GM10847 (cell line): Measurements from ENCODE around the gene CFAP251.

Experiments
- POLR2A ChIP-seq: IDR thresholded peaks from 2 replicates; pipeline ENCODE4 v1.6.1; 2011; ENCODE audit not compliant: insufficient read length; ENCODE audit errors: extremely low read depth

Gene CFAP251

DNA sequence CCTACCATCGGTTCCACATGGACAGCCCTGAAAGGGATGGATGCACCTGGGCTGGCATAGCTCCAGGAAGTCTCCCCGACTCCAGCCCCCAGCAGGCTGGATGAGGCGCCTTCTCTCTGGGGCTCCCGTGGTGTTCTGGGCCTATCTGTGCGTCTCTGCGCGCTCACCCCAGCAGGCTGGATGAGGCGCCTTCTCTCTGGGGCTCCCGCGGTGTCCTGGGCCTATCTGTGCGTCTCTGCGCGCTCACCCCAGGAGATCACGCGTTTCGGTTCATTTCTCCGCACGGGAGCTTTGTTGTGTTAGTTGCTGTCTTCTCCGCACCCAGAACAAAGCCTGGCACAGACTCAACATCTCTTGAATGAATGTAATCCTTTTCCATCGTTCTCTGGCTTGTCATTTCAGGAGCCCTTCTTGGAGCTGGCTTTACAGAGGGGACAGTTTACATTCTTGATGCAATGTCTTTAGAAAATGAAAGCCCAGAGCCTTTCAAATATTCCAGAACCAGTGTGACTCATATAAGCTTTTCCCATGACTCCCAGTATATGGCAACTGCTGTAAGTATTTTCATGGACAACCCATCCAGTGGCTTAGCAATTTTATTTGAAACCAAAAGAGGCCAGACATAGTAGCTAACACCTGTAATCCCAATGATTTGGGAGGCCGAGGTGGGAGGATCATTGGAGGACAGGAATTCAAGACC, 40.3 kb downstream of the CFAP251 start:
- no peak for TF ChIP-seq POLR2A

DNA sequence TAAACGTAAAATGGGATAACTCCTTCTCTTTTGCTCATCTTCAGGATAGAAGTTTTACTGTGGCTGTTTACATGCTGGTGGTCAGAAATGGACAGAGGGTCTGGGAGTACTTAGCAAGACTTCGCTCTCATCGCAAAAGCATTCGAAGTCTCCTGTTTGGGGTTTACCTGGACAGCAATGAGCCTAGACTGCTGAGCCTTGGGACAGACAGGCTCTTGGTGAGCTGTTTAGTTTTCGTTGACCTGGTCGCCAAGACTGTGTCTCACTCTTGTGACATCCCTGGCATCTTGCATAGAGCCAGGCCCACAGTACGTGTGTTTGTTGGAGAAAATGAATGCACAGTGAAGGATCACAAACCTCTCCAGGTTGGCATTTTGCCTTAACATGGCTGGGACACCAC, 42.1 kb downstream of the CFAP251 start:
- no peak for TF ChIP-seq POLR2A

GRCh38 chr12:121961195-121961879, 42.9 kb downstream of the CFAP251 start:
- no peak for TF ChIP-seq POLR2A

DNA sequence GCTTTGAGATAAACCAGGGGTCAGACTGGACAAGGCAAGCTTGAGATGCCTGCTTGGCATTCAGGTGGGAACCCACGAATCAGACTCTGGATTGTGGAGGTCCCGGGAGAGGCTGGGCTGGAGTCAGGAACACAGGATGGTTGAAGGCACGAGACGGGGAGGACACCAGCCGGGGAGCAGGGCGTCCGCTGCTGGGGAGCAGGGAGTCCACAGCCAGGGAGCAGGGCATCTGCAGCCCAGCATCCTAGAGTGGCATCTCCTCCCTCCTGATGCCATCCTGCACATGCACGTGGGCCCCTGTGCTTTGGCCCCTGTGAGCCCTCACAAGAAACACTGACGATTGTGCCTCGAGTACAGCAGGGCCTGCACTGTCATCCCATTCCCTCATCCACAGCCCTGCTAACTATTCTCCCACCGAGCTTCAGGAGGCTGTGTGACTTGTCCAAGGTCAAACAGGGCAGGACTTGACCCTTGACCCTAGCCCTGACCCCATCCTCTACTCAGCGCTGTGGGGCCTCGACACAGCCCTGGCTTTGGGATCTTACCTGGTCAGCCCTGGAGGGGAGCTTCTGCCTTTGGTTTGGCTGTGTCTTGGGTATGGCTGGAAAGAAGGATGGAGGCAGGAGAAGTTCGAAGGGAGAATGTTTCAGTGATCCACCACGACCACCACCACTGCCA, 45.1 kb downstream of the CFAP251 start:
- no peak for TF ChIP-seq POLR2A

DNA sequence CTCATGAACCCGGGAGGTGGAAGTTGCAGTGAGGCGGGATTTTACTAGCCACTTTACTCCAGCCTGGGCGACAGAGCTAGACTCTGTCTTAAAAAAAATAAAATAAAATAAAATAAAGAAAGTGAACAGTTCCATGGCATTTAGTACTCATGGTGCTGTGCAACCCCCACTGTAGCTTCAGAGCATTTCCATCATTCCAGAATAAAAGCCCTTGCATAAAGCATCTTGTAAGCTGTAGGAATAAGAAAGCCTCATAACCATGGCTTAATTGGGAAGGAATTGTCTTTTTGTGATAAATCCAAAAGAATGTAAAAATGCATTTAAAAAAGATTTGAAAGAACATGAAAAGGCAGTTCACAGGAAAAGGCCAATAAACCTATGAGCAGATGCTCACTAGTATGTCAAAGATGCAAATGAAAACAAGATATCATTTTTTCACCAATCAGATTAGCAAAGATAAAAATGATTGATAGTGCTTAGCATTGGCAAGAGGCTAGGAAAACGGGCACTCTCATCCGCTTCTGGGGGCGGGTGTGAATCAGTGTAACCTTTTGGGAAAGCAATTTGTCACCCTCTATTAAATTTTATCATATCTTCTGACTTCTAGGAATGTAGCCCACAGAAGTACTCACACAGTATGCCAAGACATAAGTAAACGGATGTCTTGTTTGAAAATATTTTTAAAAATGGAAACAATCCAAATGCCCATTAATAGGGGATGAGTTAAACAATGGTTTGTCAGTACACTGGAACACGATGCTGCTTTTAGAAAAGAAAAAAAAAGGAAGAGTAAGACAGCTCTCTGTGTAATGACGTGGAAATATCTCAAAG, 46.6 kb downstream of the CFAP251 start:
- TF ChIP-seq POLR2A = no peak

GRCh38 chr12:121966959-121967358, 48.6 kb downstream of the CFAP251 start:
- TF ChIP-seq POLR2A = no peak

DNA sequence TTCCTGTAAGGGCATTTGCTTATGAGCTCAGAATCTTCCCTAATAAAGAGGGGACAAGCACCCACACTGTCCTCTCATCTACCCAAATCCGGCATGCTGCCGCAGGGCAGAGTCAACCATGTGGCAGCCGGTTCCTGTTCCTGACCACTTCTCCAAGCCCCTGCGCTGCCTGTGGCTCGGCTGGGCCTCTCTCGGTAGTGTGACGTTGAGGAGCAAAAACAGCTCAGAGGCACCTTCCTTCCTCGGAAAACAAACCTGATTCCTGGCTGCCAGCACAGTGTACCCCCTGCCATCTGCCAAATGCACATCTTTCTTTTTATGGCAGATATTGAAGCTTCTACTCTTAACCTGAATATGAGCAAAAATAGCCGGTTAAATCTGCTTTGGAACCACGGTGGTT, 50.5 kb downstream of the CFAP251 start:
- TF ChIP-seq POLR2A = no peak

GRCh38 chr12:121969726-121970125, 51.3 kb downstream of the CFAP251 start:
- TF ChIP-seq POLR2A = no peak

- TF ChIP-seq POLR2A = no peak
Measured at GRCh38 chr12:121970581-121971300, 52.3 kb downstream of the CFAP251 start.

DNA sequence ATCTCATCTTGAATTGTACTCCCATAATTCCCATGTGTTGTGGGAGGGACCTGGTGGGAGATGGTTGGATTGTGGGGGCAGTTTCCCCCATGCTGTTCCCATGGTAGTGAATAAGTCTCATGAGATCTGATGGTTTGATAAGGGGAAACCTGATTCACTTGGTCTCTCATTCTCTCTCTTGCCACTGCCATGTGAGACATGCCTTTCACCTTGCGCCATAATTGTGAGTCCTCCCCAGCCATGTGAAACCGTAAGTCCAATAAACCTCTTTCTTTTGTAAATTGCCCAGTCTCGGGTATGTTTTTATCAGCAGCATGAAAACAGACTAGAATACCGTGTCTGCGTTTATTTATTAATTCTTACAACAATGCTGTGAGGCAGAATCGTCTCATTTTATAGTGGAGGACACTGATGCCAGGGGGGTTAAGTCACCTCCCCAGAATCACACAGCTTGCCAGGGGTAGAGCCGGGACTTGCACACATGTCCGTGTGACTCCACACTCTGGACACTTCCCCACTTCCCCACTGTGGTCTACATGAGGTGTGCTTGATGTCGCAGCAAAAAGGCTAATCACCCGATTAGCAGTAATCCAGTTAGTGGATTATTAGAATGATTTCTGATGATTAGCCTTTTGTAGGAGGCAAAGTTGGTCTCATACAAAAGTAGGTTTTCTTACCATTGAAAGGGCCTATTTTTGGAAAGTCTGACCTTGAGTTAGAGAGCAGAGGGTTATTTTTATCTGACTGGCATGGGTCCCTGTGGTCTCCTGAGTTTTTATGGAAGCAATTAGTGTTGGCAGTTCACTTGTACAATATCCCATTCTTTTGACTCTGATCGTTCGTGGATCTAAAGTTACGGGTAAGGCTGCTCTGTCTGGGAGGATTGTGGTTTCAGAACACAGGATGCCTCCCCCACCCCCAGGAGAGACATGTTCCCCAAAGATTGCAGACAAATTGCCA, 55.9 kb downstream of the CFAP251 start:
- TF ChIP-seq POLR2A = no peak

DNA sequence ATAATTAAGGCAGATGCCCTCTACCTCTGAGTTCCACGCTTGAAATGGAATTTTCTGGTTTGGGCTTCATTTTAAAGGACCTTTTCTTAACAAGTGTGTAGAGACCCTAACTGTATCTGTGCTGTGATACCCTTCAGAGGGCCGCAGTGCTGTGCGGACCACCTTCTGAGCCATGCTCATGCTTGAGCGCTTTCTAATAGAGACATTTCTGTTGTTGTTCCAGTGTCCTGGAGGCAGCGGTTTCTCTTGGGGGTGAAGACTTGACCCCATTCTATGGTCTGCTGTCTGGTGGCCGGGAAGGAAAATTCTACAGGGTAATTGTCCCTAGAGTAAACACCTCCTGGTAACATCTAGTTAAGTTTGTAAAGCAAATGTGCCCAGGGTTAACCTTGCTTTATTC, 56.6 kb downstream of the CFAP251 start:
- no peak for TF ChIP-seq POLR2A

DNA sequence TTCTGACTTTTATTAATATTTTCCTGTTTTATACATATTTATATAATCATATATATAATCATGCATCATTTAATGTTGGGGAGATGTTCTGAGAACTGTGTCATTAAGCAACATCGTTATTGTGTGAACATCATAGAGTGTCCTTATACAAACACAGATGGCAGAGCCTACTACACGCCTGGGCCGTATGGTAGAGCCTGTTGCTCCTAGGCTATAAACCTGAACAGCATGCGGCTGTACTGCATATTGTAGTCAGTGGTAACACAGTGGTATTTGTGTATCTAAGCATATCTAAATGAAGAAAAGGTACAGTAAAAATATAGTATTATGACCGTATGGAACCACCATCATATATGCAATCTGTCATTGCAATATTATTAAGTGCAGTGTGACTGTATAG, 58.6 kb downstream of the CFAP251 start:
- no peak for TF ChIP-seq POLR2A

- no peak for TF ChIP-seq POLR2A
Measured at GRCh38 chr12:121980191-121980891, 61.9 kb downstream of the CFAP251 start.
